CD4-positive, alpha-beta T cell treated with Interleukin-15 for 4 hours (primary cell): ENCODE results near the gene CIT.

Source experiments
- DNase-seq: peaks from one replicate; pipeline ENCODE4 v3.0.0-alpha.2; 2020; ENCODE audit warnings: low spot score

CIT gene

DNA sequence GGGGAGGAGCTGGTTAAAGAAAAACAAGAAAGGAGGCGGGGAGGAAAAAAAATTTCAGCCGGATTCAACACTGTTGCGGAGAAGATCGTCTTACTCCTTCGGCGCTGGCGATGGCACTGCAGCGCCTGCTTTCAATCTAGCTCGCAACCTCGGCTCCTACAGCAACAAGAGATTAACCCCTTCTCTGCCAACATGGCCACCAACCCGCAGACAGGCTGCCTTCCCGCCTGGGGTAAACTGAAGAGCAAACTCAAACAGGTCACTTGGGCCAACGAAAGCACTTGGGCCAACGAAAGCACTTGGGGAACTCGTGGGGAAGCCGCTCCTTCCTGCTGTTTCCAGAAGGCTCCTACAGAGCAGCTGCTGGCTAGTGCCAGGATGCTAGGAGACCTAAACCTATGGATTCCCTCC, 73.7 kb downstream of the CIT start:
- DNase-seq, result no peak

DNA sequence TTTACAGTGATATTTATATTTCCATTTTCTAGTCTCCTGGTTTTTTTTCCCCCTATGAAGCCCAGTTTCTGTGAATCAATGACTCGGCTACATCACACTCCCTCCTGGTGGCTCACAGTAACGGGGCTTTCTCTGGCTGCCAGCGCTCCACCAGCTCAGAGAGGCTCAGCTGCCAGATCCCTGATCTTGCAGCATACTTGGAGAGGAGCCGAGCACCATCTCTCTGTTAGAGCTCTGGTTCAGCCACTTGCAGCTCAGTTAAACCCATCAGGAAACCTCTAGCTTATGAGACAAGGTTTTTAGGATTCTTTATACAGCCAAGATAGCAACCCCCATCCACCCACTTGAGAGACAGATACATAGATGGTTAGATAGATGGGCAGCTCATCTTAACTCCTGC, 74.6 kb downstream of the CIT start:
- no peak for DNase-seq

DNA sequence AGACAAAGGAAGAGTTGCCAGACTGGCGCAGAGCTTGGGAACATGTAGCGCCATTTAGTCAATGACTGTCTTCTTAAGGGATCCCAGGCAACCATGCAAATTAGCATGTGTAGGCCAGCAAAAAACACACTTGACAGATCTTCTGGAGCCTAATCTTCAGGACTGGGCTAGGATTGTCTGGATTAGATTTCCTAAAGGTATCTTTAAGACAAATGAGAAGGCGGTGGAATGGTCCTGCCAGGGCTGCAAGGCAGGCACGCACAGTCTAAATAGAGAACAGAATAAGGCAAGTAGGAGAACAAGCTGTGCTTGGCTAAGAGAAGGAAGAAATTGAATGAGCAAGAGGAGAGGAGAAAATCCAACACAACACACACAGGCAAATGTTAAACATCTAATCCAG, 80.0 kb downstream of the CIT start:
- DNase-seq, result no peak

DNA sequence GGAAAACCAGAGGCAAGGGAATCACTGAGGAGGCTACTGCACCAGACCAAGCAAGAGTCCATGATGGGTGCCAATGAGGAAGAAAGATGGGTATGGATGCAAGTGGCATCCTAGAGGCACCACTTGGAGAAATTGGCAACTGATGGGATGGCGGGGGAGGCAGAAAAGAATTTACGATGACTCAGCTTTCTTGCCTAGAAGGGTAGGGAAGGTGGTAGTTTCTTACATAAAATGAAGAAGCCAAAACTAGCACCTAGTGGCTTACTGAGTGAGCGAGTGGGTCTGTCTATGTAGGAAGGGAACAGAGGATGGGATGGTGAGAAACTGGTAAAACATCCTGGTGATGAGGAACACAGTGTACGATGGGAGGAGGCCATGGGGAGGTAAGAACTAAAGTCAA, 80.8 kb downstream of the CIT start:
- DNase-seq, result no peak

DNA sequence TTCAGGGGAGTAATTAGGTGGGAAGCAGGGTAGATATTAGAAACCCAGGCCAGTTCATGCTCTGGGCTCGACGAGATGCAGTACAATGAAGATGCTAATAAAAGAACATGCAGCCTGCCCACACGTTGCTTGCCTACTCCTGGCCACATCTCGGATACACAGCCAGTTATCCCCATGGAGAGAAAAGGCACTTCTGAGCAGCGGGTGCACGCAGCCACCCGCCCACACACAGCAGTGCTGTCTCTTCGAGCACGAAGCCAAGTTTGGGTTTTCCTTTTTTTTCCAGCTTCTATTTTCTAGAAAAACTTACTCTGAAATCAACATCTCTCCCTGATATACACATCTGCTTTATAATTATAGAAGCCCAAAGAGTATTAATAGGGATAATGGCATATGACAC, 85.7 kb downstream of the CIT start:
- no peak for DNase-seq

DNA sequence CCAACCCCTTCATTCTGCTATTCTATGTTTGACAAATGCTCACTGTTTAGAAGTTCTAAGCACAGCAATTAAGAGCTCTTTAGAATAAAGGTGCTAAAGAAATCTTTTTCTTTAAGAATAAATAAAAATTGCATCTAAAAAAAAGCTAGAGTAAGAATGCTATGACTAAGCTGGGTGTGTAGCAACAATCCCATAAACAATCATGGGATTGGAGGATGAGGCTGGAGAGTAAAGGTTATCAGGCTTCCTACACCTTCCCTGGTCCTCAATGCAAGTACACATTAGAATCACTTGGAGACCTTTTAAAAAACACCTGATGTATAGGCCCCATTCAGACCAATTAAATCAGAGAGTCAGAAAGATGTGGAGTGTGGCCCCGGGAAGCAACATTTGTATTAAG, 88.3 kb downstream of the CIT start:
- DNase-seq, result no peak

DNA sequence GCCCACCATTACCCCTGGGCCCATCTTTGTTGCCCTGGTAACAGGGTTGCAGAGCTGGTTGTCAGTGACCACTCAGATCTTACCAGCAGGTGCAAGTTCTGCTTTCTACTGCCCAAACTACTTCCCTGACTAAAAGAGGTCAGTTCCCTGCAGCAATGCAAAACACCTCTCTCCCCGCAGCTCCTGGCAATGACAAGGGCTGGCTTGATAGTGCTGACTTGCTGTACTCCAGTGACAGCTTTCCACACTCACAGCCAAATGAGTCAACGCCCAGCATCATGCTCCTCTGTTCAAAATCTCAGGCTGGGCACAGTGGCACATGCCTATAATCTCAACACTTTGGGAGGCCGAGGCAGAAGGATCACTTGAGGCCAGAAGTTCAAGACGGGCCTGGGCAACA, 90.6 kb downstream of the CIT start:
- DNase-seq, result no peak

DNA sequence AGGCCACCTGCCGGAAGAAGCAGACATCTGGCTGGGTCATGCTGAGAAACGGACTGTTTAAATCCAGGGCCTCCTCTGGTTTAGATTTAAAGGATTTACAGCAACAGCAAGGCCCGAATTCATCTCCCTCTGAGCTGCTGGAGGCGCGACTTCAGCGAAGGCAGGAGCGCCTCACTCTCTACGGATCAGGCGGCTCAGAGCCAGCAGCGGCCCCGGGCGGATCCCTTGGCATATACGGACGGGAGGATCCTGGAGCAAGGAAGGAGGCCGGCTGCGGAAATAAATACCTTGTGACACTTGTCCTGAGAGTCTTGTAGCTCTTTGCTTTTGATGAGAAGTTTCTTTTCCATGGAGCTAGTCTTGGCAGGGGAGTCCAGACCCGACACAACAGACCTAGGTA, 92.4 kb downstream of the CIT start:
- DNase-seq, result no peak

DNA sequence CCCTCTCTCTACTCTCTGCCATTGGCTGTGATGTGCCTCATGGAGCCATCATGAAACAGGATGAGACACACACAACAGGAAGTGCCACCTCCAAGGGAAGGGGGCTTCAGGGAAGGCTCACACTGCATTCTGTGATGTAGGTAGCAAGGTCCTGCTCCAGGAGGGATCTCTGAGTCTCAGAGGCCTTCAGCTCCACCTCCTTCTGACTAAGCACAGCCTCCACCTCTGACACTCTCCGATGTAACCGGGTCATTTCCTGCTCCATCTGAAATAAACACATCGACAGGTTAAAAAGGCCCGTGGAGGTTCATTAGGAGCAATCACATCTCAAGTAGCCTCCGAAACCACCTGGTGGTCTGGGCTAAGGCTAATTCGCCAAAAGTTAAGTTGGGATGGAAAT, 93.3 kb downstream of the CIT start:
- no peak for DNase-seq

DNA sequence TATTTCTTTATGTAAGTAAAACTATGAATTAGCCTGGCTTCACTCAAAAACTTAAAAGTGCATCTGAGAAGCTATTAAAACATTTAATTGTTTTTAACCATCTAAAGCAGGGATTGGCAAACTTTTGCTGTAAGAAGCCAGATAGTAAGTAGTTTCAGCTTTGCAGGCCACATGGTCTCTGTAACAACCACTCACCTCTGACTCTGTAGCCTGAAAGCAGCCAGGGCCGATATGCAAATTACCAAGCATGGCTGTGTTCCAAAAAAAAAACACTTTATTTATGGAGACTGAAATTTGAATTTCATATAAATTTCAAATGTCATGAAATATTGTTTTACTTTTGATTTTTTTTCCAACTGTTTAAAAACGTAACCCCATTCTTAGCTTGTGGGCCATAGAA, 95.3 kb downstream of the CIT start:
- no peak for DNase-seq

DNA sequence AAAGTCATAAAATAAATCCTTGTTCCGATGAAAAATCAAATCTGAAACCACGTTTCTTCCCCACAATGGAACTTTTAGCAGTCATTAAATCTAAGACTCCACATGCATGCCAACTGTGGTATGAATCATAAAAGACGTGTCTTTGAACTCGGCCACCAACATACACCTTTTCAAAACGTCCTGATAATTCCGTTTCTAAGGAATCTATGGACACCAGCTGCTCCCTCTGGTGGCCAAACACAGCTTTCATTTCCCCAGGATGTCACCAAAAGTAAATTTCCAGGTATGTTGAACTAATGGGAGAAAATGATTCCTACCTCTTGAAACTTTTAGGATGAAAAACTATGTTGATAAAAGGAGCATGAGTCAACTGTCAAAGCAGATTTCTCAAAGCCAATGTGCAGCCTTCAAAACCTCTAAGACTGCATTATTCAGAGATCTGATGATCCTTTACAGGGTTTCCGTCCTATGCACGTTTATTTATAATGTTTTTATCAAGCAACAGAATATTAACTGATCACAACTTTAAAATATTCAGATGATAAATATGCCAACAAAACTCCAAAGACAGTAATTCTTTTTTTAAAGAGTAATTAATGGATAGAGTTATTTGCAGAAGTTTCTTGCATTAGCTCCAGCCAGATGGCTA, 96.2 kb downstream of the CIT start:
- DNase-seq, result no peak

DNA sequence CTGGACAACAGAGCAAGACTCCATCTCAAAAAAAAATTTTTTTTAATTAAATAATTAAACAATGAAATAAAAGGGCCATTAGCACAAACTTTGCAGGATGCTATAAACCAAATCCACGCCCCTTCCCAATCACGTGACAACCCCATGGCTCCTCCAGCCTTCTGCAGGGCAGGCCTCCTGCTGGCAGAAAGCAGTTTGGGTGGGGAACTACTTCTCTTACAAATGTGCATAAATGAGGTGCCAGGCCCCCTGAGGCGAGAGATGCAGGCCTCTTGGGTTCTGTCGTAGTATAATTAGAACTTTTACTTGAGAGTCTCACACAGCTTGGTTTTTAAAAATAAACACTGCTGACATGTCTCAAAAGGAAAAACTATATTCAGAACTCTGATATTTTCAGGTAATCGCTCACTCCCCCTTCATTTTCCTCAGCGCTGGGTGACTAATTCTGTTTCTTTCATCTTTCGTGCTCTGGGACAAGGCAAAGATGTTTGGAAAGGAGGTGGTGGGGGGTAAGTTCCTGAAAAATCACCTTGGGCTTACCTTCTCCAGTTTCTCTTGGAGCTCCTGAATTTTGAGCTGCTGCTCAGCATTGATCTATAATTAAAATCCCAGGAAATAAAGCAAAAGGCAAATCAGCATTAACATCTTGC, 101.7 kb downstream of the CIT start:
- no peak for DNase-seq

DNA sequence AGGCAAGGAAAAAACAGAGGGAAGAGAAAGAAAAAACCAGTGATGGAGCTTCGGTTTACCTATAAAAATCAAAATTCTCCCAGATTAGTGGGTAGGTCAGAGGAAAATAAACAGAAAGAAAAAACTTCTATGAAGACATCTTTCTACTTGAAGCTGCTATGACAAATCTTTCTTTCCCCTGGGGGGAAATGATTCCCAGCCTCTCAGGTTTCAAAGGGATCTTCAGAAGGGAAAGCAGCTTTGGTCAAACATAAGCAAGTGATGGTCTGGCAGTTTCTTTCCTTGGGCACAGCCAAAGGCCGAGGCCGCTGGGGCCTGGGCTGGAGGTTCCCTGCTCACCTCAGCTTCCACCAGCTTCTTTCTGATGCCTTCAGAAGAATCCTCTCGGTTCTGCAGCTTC, 104.7 kb downstream of the CIT start:
- DNase-seq, result no peak

DNA sequence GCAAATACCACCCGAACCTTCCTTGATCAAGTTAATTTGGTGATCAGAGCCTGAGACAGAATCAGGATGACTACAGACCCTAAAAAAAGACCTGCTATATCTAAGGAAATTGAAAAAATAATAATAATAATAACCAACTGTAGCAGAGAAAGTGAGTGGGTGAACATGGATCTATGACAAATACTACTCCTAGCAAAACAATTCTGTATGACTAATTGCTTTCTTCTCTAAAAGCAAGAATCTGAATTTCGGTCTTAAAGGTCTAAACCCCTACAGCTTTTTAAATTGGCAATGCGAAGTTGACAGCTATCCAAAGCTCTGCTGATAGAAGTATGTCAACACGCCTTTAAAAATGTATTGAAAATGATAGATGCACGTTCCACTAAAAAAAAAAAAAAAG, 107.0 kb downstream of the CIT start:
- no peak for DNase-seq

DNA sequence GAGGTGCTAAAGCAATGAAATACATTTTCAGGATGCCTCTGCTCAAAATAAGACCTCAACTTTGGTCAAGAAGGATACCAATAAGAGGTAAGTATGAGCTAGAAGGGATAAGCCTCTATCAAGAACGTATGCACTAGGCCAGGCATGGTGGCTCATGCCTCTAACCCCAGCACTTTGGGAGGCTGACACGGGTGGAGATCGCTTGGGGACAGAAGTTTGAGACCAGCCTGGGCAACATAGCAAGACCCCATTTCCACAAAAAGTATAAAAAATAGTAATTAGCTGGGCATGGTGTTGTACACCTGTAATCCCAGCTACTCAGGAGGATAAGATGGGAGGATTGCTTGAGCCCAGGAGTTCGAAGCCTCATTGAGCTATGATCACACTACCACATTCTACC, 114.5 kb downstream of the CIT start:
- DNase-seq, result no peak

DNA sequence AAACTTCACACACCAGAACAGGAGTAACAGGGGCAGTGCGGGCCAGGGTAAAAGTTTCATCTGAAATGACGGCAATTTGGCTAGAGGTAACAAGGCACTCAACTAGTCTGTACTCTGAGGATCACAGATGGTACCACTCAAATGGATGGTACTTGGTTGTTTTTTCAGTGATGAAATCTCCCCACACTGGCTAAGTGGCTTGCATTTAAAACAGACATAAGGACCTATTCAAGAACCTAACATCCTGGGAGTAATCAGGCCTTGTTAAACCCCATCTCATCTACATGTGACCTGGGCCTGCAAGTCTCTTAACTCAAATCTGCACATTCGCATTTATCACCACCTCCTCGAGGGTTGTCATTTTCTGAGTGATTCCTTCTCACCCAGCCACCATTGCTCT, 118.4 kb downstream of the CIT start:
- DNase-seq, result no peak

DNA sequence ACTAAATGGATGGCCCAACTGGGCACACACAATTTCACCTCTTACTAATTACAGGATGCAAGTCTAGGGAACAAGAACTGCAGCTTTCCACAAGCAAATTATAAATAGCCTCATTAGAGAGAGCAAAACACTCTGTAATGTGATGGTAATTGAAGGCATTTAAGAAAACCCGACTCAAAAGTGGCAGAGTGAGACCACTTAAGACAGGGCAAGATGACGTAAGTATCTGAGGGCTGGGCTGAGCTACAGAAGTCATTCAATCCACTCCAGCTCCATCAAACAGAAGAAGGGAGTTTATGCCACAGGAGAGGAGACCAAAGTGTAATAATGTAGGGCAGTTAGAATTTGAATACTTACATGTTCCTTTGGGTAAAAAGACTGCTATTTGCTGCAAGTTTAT, 118.9 kb downstream of the CIT start:
- no peak for DNase-seq

DNA sequence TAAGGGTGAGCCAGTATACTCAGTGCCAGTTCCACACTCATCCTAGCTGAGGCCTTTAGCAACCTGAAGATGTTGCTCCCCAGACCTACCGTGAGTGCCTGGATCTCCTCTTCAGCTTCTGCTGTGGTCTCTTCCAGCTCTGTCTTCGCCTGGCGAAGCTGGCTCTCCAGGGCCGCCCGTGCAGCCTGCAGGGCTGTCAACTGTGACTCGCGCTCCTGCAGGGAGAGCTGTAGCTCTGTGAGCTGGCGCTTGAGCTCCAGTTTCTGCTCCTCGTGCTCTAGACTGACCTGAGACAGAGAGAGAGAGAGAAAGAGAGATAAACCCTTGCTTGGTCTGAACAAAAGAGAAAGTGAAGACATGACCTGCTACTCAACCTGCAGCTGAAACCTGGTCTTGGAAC, 125.2 kb downstream of the CIT start:
- DNase-seq, result no peak

DNA sequence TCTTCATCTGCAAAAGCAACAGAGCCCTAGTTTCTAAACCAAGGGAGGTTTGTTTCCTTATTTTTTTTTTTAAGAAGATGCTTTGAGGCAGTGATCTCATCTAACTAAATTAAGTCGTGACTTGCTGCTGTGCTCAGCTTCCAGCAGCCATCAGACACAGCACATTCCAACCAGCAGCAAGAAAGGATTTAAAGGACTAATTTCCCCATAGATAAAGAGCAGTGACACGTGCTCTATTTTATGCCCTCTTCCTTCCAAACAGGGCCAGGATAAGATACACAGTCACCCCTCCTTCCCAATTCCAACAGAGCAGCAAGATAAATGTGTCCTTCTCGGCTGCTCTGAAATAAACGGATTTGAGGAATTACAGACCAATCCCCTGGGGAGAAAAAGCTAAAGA, 127.5 kb downstream of the CIT start:
- DNase-seq, result no peak

DNA sequence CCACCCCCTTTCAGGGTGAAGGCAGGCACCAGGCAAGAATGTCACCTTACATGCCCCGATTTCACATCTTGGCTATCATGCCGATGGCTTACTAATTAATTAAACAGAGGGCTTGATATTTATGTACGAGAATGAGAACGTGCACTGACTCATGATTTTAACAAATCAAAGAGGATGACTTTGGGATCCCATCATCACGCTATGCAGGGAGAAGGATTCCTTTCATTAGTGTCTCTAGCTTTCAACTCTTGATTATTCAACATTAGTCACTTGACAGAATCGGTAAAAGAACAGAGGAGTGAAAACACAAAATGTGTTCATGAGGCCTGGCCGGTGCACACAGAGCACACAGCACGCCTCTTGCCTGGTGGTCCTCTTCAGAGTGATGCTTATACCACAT, 128.6 kb downstream of the CIT start:
- DNase-seq, result no peak

DNA sequence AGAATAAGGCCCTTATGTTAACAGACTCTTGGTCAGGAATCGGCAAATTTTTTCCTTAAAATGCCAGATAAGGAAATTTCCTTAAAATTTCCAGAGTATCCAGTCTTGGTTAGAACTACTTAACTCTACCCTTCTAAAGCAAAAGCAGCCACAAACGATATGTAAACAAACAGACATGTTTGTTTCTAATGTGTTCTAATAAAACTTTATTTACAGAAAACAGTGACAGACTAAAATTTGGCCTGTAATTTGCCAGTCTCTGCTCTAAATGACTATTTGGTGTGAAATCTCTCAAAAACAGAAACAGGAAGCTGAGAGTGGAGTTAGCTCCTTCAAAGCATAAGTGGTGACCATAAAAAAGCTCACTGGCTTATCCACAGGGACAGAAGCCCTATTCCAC, 131.0 kb downstream of the CIT start:
- DNase-seq, result no peak

DNA sequence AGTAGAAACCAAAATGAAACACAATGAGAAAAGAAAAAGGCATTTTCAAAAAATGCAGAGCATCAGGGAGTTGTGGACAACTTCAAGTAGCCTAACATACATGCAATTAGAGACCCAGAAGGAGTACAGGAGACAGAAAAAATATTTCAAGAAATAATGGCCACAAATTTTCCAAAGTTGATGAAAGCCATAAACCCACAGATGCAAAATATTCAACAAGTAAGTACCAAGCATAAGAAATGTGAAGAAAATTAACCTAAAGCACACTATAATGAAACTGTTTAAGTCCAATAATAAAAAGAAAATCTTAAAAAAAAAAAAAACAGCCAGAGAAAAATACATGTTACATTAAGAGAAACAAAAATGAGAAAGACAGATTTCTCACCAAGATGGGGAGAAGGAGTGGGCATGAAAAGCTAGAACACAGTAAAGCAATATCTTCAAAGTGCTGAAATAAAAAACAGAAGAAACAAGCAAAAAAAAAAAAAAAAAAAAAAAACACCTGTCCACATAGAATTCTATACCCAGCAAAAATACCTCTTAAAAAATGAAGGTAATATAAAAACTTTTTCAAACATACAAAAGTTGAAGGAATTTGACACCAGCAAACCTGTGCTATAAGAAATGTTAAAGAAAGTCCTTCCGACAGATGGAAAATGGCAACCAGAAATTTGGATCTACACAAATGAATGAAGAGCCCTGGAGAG, 132.1 kb downstream of the CIT start:
- no peak for DNase-seq

DNA sequence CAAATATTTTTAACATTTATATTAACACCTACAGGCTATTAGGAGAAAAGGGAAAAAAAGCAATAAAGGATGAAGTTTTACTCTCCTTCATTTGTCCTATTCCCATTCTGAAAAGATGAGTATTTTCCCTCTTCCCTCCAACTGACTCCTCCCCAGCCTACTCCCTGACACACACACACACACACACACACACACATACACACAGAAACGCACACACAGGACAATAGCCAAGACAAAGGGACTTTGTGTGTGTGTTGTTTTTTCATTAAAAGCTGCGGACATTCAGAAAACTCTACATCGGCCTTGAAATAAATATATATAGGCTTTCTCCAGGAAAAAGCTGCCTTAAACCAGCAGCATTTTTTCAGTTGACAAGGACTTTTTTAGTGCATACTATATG, 134.4 kb downstream of the CIT start:
- no peak for DNase-seq

DNA sequence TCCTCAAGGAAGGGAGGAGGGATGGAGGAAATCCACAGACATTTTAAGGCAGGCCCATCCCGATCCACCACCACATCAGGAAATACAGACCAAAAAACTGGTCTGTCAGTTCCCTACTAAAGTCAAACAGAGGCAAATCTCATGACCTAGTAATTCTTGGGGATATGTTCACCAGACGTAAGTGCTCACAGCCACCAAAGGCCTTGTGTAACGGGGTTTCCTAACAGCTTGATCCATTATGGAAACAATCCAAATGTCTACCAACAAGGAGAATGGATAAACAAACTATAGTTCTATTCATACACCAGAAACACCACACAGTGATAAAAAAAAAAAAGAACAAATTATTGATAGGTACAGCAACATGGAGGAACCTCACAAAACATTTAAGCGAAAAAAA, 136.3 kb downstream of the CIT start:
- DNase-seq, result no peak
